SU-DHL-6 (cell line): ENCODE results near the gene DST.

Experiments used
- EZH2phosphoT487 ChIP-seq: fragments of 200-600 bp; sonication (generic), shearing (Covaris generic); conservative IDR thresholded peaks from 2 replicates; pipeline ENCODE4 v1.6.1; 2018; ENCODE audit warnings: mild to moderate bottlenecking, antibody characterized with exemption, low read length, moderate library complexity, mixed read lengths
- TF ChIP-seq, protein P1 (sequence below): fragments of 200-600 bp; sonication (generic); IDR thresholded peaks from one replicate; pipeline ENCODE4 v1.5.1; 2017; ENCODE audit warnings: antibody characterized with exemption, mild to moderate bottlenecking, low read length, moderate library complexity; ENCODE audit not compliant: insufficient read depth, poor library complexity, severe bottlenecking

DNA sequence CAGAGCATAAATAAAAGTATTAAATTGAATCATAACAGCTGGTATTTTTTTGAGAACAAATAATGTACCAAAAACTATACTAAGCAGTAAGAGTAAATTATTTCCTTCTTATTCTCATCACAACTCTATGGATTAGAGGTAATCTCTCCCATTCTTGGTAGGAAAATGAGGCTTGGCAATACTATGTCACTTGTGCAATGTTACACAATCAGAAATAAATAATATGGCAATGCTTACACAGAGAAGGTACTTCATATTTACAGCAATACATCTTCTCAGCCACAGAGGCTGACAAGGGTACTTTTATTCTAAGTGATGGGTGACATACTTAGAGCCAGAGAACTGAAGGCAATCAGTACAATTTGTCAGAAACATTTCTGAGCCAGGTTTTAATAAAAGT lies 3.9 kb downstream of the DST start:
- TF ChIP-seq, protein P1, sequence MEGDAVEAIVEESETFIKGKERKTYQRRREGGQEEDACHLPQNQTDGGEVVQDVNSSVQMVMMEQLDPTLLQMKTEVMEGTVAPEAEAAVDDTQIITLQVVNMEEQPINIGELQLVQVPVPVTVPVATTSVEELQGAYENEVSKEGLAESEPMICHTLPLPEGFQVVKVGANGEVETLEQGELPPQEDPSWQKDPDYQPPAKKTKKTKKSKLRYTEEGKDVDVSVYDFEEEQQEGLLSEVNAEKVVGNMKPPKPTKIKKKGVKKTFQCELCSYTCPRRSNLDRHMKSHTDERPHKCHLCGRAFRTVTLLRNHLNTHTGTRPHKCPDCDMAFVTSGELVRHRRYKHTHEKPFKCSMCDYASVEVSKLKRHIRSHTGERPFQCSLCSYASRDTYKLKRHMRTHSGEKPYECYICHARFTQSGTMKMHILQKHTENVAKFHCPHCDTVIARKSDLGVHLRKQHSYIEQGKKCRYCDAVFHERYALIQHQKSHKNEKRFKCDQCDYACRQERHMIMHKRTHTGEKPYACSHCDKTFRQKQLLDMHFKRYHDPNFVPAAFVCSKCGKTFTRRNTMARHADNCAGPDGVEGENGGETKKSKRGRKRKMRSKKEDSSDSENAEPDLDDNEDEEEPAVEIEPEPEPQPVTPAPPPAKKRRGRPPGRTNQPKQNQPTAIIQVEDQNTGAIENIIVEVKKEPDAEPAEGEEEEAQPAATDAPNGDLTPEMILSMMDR = no peak
- TF ChIP-seq EZH2phosphoT487 = no peak
